GM23338 (cell line): ENCODE data around the gene DNAI2.
A peak's percentile ranks its signal among the peaks of the same experiment; 100 is the strongest.

Source experiments
- CREB1 ChIP-seq: fragments of 250-450 bp; sonication (Bioruptor Pico); IDR thresholded peaks from 2 replicates; pipeline ENCODE4 v1.5.0; 2020; ENCODE audit warnings: low read depth, mild to moderate bottlenecking, moderate library complexity
- EZH2phosphoT487 ChIP-seq: fragments of 200-600 bp; sonication (generic); IDR thresholded peaks from one replicate; pipeline ENCODE4 v1.8.1; 2018; ENCODE audit warnings: antibody characterized with exemption; ENCODE audit not compliant: unreplicated experiment
- POLR2AphosphoS5 ChIP-seq: IDR thresholded peaks from 2 replicates; pipeline ENCODE4 v1.6.1; 2016; ENCODE audit warnings: antibody characterized with exemption, low read depth
- ZNF331 ChIP-seq: fragments of 250-450 bp; sonication (Bioruptor Pico); IDR thresholded peaks from 2 replicates; pipeline ENCODE4 v1.5.0; 2020; ENCODE audit warnings: low read depth, mild to moderate bottlenecking, moderate library complexity
- TF ChIP-seq, protein P1 (sequence below), 2 experiments: fragments of 200-600 bp in 1 of 2; sonication (generic) in 1 of 2; conservative IDR thresholded peaks; 2 replicates each; pipeline versions ENCODE4 v1.5.1 to v1.6.1; 2016 to 2017; ENCODE audit warnings: antibody characterized with exemption in 2 of 2, low read depth in 2 of 2, mild to moderate bottlenecking in 2 of 2, moderate library complexity in 1 of 2
- TF ChIP-seq, protein P2 (sequence below): IDR thresholded peaks from one replicate; pipeline ENCODE4 v1.6.1; 2018; ENCODE audit warnings: antibody characterized with exemption; ENCODE audit not compliant: unreplicated experiment

- TF ChIP-seq, protein P1, sequence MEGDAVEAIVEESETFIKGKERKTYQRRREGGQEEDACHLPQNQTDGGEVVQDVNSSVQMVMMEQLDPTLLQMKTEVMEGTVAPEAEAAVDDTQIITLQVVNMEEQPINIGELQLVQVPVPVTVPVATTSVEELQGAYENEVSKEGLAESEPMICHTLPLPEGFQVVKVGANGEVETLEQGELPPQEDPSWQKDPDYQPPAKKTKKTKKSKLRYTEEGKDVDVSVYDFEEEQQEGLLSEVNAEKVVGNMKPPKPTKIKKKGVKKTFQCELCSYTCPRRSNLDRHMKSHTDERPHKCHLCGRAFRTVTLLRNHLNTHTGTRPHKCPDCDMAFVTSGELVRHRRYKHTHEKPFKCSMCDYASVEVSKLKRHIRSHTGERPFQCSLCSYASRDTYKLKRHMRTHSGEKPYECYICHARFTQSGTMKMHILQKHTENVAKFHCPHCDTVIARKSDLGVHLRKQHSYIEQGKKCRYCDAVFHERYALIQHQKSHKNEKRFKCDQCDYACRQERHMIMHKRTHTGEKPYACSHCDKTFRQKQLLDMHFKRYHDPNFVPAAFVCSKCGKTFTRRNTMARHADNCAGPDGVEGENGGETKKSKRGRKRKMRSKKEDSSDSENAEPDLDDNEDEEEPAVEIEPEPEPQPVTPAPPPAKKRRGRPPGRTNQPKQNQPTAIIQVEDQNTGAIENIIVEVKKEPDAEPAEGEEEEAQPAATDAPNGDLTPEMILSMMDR (conservative IDR thresholded peaks at IDR 0.05; ENCODE audit: low read depth in 2 of 2), result peak in 1 of 2 experiments; percentile 37; a peak in 2 of 4 replicates
- TF ChIP-seq ZNF331, result no peak
- TF ChIP-seq EZH2phosphoT487, result no peak
- TF ChIP-seq POLR2AphosphoS5, result no peak
- TF ChIP-seq, protein P2, sequence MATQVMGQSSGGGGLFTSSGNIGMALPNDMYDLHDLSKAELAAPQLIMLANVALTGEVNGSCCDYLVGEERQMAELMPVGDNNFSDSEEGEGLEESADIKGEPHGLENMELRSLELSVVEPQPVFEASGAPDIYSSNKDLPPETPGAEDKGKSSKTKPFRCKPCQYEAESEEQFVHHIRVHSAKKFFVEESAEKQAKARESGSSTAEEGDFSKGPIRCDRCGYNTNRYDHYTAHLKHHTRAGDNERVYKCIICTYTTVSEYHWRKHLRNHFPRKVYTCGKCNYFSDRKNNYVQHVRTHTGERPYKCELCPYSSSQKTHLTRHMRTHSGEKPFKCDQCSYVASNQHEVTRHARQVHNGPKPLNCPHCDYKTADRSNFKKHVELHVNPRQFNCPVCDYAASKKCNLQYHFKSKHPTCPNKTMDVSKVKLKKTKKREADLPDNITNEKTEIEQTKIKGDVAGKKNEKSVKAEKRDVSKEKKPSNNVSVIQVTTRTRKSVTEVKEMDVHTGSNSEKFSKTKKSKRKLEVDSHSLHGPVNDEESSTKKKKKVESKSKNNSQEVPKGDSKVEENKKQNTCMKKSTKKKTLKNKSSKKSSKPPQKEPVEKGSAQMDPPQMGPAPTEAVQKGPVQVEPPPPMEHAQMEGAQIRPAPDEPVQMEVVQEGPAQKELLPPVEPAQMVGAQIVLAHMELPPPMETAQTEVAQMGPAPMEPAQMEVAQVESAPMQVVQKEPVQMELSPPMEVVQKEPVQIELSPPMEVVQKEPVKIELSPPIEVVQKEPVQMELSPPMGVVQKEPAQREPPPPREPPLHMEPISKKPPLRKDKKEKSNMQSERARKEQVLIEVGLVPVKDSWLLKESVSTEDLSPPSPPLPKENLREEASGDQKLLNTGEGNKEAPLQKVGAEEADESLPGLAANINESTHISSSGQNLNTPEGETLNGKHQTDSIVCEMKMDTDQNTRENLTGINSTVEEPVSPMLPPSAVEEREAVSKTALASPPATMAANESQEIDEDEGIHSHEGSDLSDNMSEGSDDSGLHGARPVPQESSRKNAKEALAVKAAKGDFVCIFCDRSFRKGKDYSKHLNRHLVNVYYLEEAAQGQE, result no peak
- no peak for TF ChIP-seq CREB1
Measured at GRCh38 chr17:74259667-74260524, 14.1 kb upstream of the DNAI2 start.
